ENCODE data around the gene CCDC83. TPM values are rescaled to one million over a fixed set of nuclear protein-coding genes. Genes with fewer than 3 reads are reported as not detected.
"Not testable (repeated sequence)": the region's sequence is repeated elsewhere in the genome, so short reads cannot be mapped to it uniquely, and the experiment has no call there.

CCDC83 gene
- total RNA-seq, 1 donor from 2014 or later = not detected

DNA sequence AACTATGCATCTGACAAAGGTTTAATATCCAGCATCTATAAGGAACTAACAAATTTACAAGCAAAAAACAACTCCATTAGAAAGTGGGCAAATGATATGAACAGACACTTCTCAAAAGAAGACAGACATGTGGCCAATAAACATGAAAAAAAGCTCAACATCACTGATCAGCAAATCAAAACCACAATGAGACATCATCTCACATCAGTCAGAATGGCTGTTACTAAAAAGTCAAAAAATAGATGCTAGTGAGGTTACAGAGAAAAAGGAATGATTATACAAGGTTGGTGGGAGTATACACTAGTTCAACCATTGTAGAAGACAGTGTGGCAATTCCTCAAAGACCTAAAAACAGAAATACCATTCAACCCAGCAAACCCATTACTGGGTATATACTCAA is 14.3 kb upstream of the CCDC83 start:
- not testable (repeated sequence) for DNase-seq

DNA sequence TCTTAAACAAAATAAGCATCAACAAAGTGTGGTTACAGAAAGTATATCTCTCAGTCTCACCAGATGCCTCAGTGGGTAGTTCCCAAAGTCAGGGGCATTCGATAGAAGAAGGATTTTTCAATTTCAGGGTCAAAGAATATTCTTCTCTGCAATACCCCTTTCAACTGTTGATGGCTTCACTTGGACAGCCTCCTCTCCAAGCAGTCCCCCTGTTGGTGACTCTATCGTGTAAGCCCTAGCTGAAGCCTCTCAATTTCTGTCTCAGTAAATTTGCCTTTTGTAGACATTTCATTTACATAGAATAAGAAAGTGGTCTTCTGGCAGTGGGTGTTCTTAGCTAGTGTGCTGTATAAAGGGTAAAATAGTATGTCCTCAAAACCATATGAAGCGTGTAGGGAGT is 11.3 kb upstream of the CCDC83 start:
- no peak for DNase-seq

DNA sequence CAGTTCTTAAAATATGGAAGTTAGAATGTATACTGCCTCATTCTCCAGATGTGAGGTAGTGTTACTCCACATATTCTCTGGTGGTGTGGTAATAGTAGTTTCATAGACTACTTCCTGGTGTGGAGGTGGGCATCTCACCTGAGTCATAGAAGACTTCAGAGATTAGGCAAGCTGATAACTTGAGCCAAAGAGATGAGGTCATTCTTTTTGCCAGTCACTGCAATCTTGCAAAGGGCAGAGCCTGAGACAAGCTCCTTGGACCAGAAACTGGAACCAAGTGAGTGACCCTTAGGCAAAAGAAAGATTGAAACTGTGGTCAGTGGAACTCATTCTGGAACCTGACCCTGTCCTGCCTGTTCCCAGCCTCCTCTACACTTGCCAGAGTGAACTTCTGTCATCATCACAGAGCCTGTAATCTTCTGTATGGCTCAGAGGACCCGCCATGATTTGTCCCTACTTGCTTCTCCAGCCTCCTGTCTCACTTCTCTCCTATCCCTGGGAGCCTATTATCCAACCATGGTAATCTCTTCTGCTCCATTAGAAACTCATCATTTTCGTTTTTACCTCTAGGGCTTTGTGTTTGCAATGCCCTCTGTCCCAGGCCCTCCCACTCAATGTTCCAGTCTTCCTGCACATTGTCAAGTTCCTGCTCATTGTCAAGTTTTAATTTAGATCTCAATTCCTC is 10.6 kb upstream of the CCDC83 start:
- DNase-seq = no peak

DNA sequence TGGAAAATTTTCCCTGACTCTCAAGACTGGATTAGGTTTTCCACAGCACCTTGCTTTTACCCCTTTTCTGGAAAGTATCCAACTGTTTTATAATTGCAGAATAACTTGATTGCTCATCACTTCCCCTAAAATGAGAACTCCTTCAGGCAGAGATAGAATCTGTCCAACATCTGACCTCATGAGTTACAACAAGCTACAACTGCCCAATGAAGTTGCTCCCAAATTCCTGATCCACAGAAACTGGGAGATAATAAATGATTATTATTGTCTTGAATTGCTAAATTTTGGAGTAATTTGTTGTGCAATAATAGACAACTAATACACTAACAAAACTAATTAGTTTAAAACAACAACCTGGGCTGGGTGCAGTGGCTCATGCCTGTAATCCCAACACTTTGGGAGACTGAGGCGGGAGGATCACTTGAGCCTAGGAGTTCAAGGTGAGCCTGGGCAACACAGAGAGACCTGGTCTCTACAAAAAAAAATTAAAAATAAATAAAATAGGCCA is 10.0 kb upstream of the CCDC83 start:
- DNase-seq = no peak

DNA sequence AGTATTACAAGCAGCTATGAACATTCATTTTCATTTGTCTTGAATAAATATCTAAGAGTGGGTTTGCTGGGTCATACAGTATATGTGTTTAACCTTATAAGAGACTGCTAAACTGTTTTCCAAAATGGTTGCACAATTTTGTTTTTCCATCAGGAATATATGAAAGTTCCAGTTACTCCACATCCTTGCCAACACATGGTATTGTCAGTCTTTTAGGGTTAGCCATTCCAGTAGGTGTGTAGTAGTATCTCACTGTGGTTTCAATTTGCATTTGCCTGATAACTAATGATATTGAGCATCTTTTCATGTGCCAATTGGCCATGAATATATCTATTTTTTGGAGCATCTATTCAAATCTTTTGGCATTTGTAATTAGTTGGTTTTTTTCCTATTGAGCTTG is 7.7 kb upstream of the CCDC83 start:
- DNase-seq = no peak

DNA sequence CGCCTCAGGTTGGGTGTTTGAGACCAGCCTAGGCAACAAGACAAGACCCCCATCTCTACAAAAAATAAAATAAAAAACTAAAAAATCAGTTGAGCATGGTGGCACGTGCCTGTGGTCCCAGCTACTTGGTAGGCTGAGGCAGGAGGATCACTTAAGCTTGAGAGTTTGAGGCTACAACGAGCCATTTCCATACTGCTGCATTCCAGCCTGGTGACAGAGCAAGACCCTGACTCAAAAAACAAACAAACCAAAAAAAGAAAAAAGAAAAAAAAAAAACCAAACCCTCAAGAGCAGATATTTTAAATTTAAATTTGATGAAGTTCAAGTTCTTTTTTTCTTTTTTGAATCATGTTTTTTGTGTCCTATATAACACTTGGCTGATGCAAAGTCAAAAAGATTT is 7.2 kb upstream of the CCDC83 start:
- no peak for DNase-seq

DNA sequence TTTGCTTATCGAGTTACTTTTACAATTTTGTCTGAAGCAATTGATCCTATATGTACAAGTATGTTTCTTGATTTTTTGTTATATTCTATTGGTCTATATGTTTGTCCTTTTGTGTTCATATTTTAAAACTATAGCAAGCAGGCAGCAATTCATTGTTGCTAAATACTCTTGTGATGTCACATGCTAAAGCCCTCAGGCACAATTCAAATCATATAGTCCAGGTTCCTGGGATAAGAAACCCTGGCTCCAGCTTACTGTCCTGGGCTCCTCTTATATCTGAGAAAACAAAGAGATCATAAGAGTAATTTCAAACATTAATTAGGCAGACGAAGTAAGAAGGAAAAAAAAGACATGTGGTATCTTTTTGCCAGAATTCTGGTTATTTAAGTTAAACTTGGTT is 6.6 kb upstream of the CCDC83 start:
- no peak for DNase-seq

DNA sequence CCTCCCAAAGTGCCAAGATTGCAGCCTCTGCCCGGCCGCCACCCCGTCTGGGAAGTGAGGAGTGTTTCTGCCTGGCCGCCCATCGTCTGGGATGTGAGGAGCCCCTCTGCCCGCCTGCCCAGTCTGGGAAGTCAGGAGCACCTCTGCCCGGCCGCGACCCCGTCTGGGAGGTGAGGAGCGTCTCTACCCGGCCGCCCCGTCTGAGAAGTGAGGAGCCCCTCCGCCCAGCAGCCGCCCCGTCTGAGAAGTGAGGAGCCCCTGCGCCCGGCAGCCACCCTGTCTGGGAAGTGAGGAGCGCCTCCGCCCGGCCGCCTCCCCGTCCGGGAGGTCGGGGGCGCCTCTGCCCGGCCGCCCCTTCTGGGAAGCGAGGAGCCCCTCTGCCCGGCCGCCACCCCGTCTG is 2.4 kb upstream of the CCDC83 start:
- not testable (repeated sequence) for DNase-seq

DNA sequence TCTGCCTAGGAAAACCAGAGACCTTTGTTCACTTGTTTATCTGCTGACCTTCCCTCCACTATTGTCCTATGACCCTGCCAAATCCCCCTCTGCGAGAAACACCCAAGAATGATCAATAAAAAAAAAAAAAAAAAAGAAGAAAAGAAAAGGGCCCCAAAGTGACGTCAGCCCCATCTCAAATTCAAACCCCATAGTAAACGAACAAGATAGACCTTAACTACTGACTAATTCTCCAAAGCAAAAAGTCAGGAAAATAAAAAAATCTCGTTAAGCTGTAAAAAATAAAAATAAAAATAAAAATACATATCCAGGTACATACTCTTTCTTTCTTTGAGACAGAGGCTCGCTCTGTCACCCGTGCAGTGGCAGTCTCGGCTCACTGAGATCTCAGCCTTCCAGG is 1.6 kb upstream of the CCDC83 start:
- DNase-seq = not testable (repeated sequence)

DNA sequence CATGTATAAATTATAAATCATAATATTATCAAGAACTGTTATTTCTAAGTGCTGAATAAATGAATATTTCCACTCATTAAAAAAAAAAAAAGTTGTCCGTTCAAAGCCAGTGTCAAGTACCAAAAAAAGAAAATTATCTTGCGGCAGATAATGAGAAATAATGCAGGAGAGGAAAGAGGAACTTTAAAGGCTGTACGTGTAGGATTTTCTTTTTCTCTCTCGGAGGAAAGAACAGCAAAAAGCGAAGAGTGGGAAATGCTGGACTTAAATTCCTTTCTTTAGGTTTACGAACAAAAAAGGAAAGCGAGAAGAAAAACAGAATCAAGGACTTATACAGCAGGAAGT is 999 bp upstream of the CCDC83 start:
- no peak for DNase-seq

DNA sequence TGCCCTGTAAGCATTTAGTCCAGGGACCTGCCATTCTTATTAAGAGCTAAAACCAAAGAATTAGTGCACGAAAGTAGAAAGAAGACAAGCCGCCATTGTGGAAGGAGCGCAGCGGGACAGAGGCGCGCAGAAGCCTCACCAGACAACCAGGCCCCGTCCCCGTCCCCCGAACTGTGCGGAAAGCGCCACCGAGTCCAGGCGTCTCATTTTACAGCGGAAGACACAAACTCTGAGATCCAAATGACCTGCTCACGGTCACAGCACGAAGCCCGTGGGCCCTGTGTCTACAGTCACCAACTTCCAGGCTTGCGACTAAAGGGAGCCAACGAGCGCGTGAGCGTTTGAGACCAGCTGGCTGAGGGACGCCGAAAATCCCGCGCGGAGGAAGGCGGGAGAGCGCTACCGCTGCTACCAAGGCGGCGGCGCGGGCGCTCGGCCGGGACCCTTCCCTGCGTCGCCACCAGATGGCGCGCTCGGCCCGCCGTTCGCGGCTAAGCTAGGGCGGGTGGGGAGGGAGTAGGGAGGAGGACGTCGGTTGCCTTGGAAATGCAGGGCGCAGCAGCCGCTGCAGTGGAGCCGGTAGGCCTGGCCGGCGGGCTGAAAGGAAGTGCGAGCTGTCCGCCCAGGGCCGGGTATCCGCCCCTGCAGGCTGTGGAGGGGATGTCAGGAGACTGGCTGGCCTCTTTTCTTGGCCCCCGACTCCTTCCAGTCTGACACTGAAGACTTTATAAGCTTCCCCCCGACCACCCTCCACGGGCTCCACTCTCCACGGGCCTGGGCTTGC is 434 bp upstream of the CCDC83 start:
- DNase-seq = peak; percentile 86

DNA sequence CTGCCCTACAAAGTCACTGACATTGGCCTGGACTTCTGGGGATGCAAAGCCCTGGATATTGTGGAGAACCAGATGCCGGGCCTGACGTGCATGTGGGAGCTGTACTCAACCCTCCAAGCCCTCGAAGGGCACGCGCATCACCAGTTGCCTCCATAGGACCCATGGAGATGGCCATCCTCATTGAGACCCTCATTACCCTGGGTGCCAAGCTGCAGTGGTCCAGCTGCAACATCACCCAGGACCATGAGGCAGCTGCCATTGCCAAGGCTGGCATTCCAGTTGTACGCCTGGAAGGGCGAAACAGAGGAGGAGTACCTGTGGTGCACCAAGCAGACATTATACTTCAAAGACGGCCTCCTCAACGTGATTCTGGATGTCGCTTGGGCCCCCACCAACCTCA is 1.9 kb downstream of the CCDC83 start:
- DNase-seq = no peak

DNA sequence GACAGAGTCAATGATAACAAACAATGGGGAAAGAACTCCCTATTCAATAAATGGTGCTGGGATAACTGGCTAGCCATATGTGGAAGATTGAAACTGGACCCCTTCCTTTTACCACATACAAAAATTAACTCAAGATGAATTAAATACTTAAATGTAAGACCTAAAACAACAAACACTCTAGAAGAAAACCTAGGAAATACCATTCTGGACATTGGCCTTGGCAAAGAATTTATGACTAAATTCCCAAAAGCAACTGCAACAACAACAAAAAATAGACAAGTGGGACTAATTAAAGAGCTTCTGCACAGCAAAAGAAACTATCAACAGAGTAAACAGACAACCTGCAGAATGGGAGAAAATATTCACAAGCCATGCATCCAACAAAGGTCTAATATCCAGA is 4.4 kb downstream of the CCDC83 start:
- DNase-seq = not testable (repeated sequence)

DNA sequence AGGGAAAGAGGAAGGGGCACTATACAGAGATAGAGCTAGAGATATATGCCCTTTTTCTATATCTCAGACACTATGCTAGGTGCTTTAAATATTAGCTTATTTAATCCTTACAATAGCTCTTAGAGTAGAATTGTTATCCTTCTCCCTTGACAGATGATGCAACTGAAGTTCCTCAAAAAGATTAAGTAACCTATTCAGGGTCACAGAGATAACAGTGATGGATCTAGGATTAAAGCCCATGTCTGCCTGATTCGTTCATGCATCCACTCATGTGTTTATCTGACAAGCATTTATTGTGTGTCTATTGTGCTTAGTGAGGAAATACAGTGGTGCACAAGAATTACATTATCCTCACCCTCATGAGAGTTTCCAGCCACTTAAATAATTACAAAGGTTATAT is 8.7 kb downstream of the CCDC83 start:
- DNase-seq = no peak

DNA sequence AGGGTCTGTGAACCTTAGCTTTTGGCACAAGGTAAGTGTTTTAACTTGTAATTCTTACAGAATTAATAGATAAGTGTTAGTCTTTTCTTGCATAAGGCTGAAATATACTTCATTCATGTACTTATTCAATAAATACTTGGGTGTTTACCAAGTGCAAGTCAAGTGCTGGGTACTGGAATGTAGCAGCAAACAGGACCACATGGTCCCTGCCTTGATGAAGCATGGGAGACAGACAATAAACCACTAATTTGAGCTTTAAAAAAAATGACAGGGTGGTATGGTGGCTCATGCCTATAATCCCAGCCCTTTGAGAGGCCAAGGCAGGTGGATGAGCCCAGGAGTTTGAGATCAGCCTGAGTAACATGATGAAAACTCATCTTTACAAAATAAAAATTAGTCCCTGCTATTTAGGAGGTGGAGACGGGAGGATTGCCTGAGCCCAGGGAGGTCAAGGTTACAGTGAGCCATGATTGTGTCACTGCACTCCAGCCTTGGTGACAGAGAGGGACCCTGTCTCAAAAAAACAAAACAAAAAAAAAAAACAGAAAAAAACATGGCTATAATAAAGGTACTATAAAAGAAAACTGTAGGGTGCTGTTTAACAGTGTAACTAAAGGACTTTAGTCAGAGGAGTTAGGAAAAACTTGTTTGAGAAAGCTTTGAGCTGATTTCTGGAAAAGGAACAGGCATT is 11.1 kb downstream of the CCDC83 start:
- no peak for DNase-seq

DNA sequence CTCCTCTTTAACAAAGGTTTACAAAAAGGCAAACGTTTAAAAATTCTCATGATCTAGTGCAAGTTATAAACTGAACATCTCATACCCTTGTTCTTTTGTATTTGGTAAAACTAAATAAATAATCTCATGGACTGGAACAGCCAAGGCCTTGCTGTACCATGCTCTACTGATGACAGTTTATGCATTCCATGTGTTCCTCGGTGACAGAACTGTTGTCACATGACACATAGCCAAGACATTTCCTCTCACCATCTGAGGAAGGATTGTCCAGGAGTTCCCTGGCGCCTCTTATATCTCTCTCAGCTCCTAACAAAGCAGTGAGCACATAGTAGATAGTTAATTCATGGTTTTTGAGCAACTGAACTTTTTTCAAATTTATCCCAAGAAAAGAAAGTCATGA is 12.6 kb downstream of the CCDC83 start:
- no peak for DNase-seq

DNA sequence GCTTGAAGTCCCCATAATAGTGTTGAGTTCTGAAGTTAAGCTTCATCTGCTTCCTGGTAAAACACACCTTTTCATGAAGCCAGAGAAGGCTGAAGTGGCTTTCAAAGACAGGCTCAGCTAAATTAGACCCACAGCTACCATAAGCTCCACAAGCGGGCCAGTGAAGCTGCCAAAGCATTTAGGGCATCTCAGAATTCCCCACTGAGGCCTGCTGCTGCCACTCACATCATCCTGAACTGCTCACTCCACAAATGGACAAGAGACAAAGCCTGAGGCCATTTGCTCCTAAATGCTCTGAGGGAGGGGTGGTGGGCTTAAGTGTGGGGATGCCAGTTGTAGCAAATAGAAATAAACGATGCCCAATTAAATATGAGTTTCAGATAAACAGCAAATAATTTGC is 14.6 kb downstream of the CCDC83 start:
- DNase-seq = no peak

DNA sequence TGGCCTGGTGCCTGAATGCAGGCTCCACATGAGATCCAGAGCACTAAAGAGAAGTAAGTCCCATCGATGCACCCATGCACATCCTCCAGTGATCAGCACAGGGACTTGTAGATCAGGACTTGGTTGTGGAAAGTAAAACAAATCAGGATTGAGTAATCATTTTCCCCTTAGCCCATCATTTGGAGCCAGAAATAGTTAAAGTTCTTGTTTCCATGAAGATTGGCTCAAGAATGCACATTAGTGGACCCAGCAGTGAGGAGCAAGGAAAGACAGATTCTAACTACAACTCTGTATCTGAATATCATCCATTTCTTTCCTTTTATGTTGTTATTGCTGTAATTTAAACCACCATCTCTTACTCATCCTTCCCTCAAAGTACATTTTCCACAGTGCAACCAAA is 19.1 kb downstream of the CCDC83 start:
- DNase-seq = no peak

DNA sequence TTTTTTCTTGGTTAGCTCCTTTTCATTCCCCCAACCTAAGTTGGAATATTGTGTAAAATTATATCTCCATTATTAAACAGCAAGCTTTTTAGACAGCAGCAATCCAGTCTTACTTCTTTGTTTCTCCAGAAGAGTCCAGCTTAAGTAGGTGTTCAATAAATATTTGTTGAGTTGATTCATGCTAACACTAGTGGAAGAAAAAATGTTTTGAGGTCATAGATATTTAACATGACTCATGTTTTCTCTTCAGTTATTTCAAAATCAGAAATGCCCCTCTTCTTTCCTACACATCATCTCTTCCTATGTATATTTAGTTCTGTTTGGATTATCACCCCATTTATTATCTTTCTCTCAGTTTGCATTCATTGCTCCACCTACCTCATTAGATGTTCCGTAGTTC is 20.3 kb downstream of the CCDC83 start:
- no peak for DNase-seq

DNA sequence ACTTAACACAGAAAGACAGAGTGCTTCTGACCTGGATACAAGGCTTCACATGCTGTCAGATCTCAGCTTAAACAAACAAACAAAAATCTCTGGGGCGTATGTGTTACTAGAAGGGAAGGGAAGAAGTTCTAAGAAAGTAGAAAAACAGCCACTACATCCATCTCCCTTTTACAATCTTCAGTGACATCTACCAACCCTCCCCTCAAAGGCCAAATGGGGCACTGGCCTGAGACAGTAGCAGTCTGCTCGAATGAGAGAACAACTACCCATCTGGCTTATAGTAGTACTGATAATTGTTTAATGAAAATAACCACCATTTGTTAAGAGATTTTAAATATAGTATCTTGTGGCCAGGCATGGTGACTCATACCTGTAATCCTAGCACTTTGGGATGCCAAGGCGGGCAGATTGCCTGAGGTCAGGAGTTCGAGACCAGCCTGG is 29.4 kb downstream of the CCDC83 start:
- DNase-seq = no peak

DNA sequence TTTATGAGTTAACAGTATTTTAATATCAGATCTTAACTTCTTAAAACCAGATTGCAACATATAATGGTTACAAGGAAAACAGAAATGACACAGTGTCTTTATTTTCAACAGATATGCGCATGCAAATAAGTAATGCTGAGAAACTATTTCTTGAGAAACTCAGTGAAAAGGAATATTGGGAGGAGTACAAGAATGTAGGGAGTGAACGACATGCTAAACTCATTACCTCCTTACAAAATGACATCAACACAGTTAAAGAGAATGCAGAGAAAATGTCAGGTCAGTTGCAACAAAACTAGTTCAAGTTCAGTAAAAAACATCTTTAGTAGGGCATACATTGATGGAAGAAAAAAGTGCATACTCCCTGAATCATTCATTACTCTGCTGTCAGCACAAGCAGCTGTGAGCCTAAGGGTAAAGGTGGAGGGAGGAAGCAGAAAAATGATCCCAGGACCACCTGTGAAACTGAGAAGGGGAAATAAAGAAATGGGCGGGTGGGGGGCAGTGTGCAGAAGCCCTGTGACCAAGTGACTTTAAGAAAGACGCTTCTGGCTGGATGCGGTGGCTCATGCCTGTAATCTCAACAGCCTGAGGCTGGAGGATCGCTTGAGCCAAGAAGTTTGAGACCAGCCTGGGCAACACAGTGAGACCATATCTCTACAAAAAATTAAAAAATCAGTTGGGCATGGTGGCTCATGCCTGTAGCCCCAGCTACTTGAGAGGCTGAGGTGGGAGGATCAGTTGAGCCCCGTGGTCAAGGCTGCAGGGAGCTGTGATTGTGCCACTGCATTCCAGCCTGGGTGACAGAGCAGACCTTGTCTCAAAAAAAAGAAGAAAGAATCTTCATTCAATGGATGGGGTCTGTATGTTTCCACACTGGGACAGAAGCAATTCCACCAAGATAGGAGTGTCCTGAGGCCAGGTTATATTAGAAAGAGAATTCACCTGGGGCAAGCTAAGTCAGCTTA is 31.2 kb downstream of the CCDC83 start:
- no peak for DNase-seq

DNA sequence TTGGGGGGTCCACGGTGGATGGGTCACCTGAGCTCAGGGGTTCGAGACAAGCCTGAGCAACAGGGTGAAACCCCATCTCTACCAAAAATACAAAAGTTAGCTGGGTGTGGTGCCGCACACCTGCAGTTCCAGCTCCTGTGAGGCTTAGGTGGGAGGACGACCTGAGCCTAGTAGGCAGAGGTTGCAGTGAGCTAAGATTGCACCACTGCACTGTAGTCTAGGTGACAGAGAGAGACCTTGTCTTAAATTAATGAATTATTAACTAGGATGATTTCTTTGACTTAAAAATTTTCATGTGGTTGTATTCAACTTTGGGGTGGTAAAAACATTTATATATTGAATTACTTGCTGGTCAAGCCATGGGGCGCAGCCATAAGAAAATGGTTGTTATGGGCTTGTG is 33.9 kb downstream of the CCDC83 start:
- DNase-seq = no peak
